BE2C (cell line): ENCODE measurements around the gene ZSCAN9.
A peak's percentile ranks its signal among the peaks of the same experiment; 100 is the strongest.

ENCODE experiments used
- DNase-seq: peaks from one replicate; pipeline ENCODE4 v3.0.0-alpha.2; 2020
- H3K27me3 ChIP-seq: fragments of 250-450 bp; sonication (Bioruptor Pico); 2 replicates; pipeline ENCODE4 v1.5.1; 2020; ENCODE audit warnings: mild to moderate bottlenecking
- H3K36me3 ChIP-seq: fragments of 250-450 bp; sonication (Bioruptor Pico); 2 replicates; pipeline ENCODE4 v1.5.1; 2020; ENCODE audit warnings: mild to moderate bottlenecking
- H3K4me1 ChIP-seq: fragments of 250-450 bp; sonication (Bioruptor Pico); 2 replicates; pipeline ENCODE4 v1.5.1; 2020
- H3K4me3 ChIP-seq: 2 replicates; pipeline ENCODE4 v1.5.1; 2011; ENCODE audit warnings: low read depth, low read length
- H3K9me3 ChIP-seq: fragments of 250-450 bp; sonication (Bioruptor Pico); 2 replicates; pipeline ENCODE4 v1.5.1; 2020
- TF ChIP-seq, protein P1 (sequence below): IDR thresholded peaks from 2 replicates; pipeline ENCODE4 v1.5.1; 2012; ENCODE audit warnings: mild to moderate bottlenecking, low read depth, low read length

Gene ZSCAN9

DNA sequence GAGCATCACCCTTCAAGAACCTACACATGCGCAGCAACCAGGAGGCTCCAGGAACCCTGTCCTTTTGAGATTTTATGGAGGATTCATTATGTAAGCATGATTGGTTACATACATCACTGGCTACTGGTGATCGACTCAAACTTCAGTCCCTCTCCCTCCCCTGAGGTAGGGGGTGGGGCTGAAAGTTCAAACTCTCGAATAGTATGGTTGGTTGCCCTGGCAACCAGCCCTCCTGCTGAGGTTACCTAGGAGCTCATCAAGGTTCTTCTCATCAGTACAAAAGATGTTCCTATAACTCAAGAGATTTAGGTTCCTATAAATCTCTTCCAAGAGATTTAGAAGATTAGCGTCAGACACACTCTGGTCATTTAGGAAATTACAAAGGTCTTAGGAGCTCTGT lies 21.9 kb upstream of the ZSCAN9 start:
- no peak for DNase-seq
- TF ChIP-seq, protein P1, sequence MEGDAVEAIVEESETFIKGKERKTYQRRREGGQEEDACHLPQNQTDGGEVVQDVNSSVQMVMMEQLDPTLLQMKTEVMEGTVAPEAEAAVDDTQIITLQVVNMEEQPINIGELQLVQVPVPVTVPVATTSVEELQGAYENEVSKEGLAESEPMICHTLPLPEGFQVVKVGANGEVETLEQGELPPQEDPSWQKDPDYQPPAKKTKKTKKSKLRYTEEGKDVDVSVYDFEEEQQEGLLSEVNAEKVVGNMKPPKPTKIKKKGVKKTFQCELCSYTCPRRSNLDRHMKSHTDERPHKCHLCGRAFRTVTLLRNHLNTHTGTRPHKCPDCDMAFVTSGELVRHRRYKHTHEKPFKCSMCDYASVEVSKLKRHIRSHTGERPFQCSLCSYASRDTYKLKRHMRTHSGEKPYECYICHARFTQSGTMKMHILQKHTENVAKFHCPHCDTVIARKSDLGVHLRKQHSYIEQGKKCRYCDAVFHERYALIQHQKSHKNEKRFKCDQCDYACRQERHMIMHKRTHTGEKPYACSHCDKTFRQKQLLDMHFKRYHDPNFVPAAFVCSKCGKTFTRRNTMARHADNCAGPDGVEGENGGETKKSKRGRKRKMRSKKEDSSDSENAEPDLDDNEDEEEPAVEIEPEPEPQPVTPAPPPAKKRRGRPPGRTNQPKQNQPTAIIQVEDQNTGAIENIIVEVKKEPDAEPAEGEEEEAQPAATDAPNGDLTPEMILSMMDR: no peak
- Histone ChIP-seq H3K4me3 (no peak overlapping the region), H3K9me3 (no peaks in the 10 kb centered on the region), H3K4me1 (no peaks in the 10 kb centered on the region), H3K36me3 (no peaks in the 10 kb centered on the region), H3K27me3 (peaks cover 42% of the 10 kb centered on the region)

DNA sequence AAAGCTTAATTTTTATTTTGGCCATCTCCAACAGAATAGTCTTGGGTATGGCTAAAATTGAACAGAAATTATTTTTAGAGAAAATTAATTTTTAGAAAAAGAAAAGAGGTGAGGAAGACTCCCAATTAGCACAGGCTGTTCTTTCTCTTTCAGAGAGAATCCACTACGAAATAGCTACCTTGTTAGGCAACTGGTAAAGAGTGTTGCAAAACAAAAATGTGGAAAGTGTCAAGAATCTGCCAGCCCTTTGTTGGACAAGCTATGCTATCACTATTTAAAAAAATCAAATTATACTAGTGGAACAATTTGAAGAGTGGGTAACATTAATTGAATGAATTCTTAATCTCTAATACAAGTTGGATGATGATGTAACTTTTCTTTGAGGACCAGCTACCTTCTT lies 19.2 kb upstream of the ZSCAN9 start:
- peaks cover 61% of the 10 kb centered on the region for H3K27me3 ChIP-seq
- no peaks in the 10 kb centered on the region for H3K9me3 ChIP-seq
- H3K36me3 ChIP-seq: no peaks in the 10 kb centered on the region
- no peak overlapping the region for H3K4me3 ChIP-seq
- TF ChIP-seq, protein P1: no peak
- no peak for DNase-seq
- H3K4me1 ChIP-seq: no peaks in the 10 kb centered on the region

DNA sequence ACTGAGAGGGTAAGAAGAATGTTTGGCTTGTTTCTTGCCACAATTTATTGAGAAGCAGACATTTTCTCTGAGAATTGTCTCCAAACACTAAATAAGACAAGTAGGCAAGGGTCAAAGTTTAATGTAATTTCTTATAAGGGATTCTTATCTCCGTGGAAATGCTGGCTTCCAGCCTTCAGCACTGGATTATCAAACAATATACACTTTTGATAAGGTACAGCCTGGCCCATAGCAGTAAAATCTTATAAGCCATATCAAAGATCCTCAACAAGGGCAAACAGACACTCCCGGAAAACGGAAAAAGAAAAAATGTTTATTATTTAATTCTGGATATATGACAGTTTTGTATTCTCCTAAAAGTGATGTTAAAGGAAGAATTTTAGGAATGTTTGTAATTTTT lies 18.5 kb upstream of the ZSCAN9 start:
- Histone ChIP-seq H3K27me3 (peaks cover 61% of the 10 kb centered on the region), H3K4me3 (no peak overlapping the region), H3K36me3 (no peaks in the 10 kb centered on the region), H3K4me1 (no peaks in the 10 kb centered on the region), H3K9me3 (no peaks in the 10 kb centered on the region)
- TF ChIP-seq, protein P1: no peak
- DNase-seq: no peak

DNA sequence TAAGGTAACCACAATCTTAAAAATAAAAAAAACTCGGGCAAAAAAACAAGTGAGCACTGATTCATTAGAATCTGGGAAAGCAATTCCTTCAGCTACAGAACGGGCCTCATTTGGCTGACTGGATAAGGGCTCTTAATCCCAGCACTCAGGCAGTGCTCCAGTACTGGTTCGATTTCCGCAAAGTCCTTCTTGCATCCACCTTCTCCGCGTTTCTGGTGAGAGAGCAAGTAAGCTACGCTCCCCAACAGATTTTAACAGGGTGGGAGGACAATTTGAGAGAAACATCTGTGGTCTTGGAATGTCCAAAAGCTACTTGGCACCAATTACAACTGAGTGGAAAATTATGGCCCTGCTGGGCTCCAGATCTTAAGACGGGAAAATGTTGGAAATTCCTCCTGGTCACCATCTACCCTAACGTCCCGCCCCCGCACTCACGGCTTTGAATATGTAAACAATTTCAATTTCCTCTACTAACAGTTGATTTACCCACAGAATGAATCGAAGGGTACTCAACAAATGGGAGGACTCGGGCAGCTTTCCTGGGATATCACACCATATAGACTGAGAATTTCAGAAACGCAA lies 18.1 kb upstream of the ZSCAN9 start:
- peaks cover 61% of the 10 kb centered on the region for H3K27me3 ChIP-seq
- no peaks in the 10 kb centered on the region for H3K9me3 ChIP-seq
- TF ChIP-seq, protein P1: no peak
- no peak for DNase-seq
- no peaks in the 10 kb centered on the region for H3K36me3 ChIP-seq
- H3K4me1 ChIP-seq: no peaks in the 10 kb centered on the region
- H3K4me3 ChIP-seq: peak overlapping the region; percentile 54

DNA sequence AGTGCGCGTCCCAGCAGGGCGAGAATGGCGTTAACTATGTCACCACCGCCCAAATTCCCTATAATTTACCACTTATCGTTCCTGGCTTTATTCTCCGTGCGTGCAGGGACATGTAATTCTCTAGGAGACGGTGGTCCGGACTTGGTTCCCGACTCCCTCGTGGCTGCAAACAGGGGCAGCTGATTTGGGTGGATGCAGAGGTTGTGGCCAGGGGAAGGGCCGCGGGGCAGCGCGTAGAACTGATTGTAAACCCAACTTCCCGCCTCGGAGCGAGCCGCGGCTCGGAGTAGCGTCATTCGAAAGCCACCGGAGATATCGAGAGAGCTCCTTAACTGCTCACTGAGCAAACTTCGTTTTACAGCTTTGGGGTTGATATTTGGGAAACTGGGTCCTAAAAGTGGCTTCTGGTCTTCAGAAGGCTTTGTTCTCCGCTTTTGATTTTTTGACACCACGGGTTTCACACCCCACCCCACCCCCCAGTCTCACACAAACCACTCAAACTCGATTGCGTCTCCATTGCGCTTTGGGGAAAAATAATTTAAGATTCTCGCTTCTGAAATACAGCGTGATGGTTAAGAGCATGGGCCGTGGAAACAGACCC lies 17.5 kb upstream of the ZSCAN9 start:
- no peaks in the 10 kb centered on the region for H3K4me1 ChIP-seq
- TF ChIP-seq, protein P1: no peak
- H3K4me3 ChIP-seq: peak overlapping the region; percentile 54
- peaks cover 61% of the 10 kb centered on the region for H3K27me3 ChIP-seq
- no peaks in the 10 kb centered on the region for H3K36me3 ChIP-seq
- H3K9me3 ChIP-seq: no peaks in the 10 kb centered on the region
- DNase-seq: peak; percentile 38

DNA sequence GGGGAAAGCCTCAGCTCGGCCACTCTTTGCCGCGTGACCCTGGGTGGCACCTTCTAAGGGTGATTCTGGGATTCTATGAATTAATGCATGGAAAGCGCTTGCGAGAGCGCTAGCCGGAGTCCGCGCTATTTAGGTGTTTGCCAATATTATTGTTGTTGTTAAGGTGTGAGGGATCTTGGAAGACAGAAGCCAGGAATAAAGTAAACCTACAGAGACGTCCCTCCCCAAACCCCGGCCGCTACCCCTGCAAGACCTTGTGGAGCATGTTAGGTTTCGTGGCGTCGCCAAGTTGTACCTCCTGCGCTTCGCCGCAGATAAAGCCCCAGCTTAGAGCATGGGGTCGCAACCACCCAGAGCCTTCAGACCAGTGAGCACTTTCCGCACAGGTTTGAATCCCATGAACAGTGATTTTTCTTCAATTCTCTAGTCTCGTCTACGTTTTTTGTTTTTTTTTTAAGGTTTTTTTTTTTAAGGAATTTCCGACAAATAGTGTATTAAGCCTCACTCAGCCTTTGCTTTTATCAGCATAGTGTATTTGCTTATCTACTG lies 16.9 kb upstream of the ZSCAN9 start:
- Histone ChIP-seq H3K27me3 (peaks cover 60% of the 10 kb centered on the region), H3K4me3 (peak overlapping the region; percentile 54), H3K4me1 (no peaks in the 10 kb centered on the region), H3K9me3 (no peaks in the 10 kb centered on the region), H3K36me3 (no peaks in the 10 kb centered on the region)
- TF ChIP-seq, protein P1: no peak
- no peak for DNase-seq
